Stimulated activated CD4-positive, alpha-beta T cell treated with anti-CD3 and anti-CD28 coated beads, Interleukin-4, amount 100 ng/mL, for 24 hours (primary cell): ENCODE measurements around the gene SLC27A1.
A peak's percentile ranks its signal among the peaks of the same experiment; 100 is the strongest.
"Not testable (repeated sequence)": the region's sequence is repeated elsewhere in the genome, so short reads cannot be mapped to it uniquely, and the experiment has no call there.

ENCODE experiments used
- DNase-seq: peaks from one replicate; pipeline ENCODE4 v3.0.0-alpha.2; 2020

The SLC27A1 gene

GRCh38 chr19:17487284-17488121, 17.2 kb downstream of the SLC27A1 start:
- no peak for DNase-seq

DNA sequence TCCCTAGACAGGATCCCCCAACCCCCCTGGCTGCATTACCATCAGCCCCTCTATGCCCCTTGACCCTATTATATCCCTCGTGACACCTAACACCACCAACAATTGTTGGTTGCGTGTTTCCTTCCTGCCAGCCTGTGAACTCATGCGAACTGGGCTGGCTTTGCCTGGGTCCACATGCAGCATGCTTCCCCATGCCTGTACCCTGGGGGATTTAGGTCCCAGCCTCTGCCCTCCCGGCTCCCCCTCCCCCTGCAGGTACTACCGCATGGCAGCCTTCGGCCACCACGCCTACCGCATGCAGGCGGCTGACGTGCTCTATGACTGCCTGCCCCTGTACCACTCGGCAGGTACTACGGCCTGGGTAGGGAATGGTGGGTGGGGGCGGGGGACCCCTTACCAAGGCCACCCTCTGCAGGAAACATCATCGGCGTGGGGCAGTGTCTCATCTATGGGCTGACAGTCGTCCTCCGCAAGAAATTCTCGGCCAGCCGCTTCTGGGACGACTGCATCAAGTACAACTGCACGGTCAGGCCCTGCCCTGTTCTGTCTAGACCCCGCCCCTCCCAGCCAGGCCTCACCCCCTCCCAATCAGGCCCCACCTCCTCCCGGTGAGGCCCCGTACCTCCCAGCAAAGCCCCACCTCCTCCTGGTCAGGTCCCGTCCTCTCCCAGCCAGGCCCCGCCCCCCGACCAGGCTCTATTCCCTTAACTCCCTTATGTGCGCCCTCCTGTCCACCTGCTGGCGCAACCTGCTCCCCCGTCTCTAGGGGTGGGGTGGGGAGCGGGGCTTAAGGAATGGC, 18.5 kb downstream of the SLC27A1 start:
- peak; percentile 75 for DNase-seq

GRCh38 chr19:17489392-17490030, 19.2 kb downstream of the SLC27A1 start:
- DNase-seq, result no peak

- no peak for DNase-seq
Measured at GRCh38 chr19:17490411-17490810, 20.1 kb downstream of the SLC27A1 start.

DNA sequence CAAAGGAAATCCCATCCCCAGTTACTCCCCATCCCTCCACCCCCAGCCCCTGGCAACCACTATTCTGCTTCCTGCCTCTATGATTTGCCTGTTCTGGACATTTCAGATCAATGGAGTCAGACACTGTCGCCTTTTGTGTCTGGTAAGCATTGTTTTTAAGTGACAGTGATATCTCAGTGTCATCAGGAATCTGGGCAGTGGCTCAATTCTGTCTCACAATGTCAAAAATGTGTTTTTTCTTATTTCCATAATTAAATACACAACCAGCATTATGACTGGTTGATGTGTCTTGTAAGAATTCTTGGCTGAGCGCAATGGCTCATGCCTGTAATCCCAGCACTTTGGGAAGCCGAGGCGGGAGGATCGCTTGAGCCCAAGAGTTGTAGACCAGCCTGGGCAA, 21.0 kb downstream of the SLC27A1 start:
- no peak for DNase-seq

GRCh38 chr19:17495639-17496296, 25.4 kb downstream of the SLC27A1 start:
- no peak for DNase-seq

- DNase-seq, result peak; percentile 86
Measured at GRCh38 chr19:17496337-17496997, 26.1 kb downstream of the SLC27A1 start.

- no peak for DNase-seq
Measured at GRCh38 chr19:17497149-17497798, 26.9 kb downstream of the SLC27A1 start.

GRCh38 chr19:17499025-17499424, 28.7 kb downstream of the SLC27A1 start:
- not testable (repeated sequence) for DNase-seq

DNA sequence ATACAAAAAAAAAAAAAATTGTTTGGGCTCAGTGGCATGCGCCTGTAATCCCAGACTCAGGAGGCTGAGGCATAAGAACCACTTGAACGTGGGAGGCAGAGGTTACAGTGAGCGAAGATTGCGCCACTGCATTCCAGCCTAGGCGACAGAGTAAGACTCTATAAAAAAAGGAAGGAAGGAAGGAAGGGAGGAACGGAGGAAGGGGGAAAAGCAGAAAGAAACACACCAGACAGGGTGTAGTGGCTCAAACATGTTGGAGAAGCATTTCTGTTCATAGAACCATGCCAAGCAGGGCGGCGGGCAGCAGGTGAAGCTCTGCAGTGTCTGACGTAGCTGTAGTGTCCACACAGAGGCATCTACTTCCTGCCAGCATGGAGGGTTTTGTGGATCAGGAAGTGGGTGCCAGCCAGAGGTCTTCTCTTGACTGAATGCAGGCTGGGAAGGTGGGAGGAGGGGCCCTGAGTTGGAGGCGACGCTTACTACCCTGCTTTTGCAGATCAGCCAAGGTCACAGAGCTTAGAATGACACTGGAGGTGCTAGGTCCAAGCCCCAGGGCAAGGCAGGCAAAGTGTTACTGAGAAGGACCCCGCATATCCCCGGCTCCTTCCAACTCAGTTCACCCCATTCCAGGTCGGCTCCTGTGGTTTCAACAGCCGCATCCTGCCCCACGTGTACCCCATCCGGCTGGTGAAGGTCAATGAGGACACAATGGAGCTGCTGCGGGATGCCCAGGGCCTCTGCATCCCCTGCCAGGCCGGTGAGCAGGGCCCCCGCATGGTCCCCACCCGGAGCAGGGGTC, 29.5 kb downstream of the SLC27A1 start:
- no peak for DNase-seq

DNA sequence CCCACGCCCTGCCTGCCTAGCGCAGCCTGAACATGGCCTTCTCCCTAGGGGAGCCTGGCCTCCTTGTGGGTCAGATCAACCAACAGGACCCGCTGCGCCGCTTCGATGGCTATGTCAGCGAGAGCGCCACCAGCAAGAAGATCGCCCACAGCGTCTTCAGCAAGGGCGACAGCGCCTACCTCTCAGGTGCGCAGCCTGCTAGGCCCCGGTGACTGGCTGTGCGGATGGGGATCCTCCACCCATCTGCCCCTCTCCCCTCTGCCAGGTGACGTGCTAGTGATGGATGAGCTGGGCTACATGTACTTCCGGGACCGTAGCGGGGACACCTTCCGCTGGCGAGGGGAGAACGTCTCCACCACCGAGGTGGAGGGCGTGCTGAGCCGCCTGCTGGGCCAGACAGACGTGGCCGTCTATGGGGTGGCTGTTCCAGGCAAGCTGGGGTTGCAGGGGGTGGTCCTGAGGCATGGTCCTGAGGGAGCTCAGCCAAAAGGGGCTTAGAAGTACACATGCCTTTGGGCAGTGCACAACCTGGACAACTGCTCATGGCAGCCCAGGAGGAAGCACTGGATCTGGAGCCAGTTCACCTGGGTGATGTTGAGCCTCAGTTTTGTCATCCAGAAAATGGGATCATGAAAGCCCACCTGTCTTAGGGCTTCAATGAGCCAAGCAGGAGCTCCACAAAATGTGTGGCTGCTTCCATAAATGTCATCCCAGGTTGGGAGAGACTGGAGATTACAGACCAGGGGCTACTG, 30.3 kb downstream of the SLC27A1 start:
- DNase-seq, result no peak

- DNase-seq, result no peak
Measured at GRCh38 chr19:17503240-17503639, 32.9 kb downstream of the SLC27A1 start.

GRCh38 chr19:17504030-17504429, 33.7 kb downstream of the SLC27A1 start:
- no peak for DNase-seq

DNA sequence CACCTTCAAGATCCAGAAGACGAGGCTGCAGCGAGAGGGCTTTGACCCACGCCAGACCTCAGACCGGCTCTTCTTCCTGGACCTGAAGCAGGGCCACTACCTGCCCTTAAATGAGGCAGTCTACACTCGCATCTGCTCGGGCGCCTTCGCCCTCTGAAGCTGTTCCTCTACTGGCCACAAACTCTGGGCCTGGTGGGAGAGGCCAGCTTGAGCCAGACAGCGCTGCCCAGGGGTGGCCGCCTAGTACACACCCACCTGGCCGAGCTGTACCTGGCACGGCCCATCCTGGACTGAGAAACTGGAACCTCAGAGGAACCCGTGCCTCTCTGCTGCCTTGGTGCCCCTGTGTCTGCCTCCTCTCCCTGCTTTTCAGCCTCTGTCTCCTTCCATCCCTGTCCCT, 34.1 kb downstream of the SLC27A1 start:
- no peak for DNase-seq

GRCh38 chr19:17505223-17505622, 34.9 kb downstream of the SLC27A1 start:
- no peak for DNase-seq

- no peak for DNase-seq
Measured at GRCh38 chr19:17506745-17507144, 36.4 kb downstream of the SLC27A1 start.

GRCh38 chr19:17508558-17508933, 38.2 kb downstream of the SLC27A1 start:
- DNase-seq, result not testable (repeated sequence)

GRCh38 chr19:17510220-17510993, 40.1 kb downstream of the SLC27A1 start:
- DNase-seq, result no peak
